ENCODE measurements around the gene GABBR2.

DNA sequence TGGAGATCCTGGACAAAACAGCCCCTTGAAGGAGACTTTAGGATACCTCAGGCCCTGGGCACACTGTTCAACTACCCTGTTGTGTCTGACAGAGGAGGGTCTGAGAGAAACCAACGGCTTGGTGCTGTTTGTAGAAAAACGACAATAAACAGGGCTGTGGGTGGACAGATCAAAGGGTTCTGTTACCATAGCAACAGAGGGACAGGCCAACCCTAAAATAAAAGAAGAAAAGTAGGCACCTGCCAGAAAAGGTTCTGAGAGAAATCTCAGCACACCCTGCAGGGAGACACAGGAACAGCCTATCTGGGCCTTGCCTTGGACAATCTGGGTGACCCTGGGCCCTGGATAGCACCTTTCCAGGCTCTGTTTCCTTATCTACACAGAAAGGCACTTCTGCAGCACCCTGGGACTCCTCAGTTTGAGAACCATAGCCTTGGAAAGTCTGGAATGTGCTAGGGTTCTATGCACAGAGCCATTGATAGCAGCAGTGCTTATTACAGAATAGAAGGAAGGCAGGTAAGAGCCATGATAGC lies 348.5 kb downstream of the GABBR2 start:
- TF ChIP-seq, protein P1, sequence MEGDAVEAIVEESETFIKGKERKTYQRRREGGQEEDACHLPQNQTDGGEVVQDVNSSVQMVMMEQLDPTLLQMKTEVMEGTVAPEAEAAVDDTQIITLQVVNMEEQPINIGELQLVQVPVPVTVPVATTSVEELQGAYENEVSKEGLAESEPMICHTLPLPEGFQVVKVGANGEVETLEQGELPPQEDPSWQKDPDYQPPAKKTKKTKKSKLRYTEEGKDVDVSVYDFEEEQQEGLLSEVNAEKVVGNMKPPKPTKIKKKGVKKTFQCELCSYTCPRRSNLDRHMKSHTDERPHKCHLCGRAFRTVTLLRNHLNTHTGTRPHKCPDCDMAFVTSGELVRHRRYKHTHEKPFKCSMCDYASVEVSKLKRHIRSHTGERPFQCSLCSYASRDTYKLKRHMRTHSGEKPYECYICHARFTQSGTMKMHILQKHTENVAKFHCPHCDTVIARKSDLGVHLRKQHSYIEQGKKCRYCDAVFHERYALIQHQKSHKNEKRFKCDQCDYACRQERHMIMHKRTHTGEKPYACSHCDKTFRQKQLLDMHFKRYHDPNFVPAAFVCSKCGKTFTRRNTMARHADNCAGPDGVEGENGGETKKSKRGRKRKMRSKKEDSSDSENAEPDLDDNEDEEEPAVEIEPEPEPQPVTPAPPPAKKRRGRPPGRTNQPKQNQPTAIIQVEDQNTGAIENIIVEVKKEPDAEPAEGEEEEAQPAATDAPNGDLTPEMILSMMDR (conservative IDR thresholded peaks at IDR 0.05; ENCODE audit: low read depth in 2 of 2) = no peak
- TF ChIP-seq POLR2AphosphoS5 (IDR thresholded peaks at IDR 0.05; ENCODE audit: low read depth) (no peak), STAT1 (IDR thresholded peaks at IDR 0.05; ENCODE audit: unreplicated experiment) (no peak), JUNB (IDR thresholded peaks at IDR 0.05; ENCODE audit: unreplicated experiment) (no peak), EZH2 (IDR thresholded peaks at IDR 0.05; ENCODE audit: low read depth, unreplicated experiment) (no peak)
- TF ChIP-seq, protein P2, sequence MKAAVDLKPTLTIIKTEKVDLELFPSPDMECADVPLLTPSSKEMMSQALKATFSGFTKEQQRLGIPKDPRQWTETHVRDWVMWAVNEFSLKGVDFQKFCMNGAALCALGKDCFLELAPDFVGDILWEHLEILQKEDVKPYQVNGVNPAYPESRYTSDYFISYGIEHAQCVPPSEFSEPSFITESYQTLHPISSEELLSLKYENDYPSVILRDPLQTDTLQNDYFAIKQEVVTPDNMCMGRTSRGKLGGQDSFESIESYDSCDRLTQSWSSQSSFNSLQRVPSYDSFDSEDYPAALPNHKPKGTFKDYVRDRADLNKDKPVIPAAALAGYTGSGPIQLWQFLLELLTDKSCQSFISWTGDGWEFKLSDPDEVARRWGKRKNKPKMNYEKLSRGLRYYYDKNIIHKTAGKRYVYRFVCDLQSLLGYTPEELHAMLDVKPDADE (IDR thresholded peaks at IDR 0.05) = no peak
- TF ChIP-seq, protein P3, sequence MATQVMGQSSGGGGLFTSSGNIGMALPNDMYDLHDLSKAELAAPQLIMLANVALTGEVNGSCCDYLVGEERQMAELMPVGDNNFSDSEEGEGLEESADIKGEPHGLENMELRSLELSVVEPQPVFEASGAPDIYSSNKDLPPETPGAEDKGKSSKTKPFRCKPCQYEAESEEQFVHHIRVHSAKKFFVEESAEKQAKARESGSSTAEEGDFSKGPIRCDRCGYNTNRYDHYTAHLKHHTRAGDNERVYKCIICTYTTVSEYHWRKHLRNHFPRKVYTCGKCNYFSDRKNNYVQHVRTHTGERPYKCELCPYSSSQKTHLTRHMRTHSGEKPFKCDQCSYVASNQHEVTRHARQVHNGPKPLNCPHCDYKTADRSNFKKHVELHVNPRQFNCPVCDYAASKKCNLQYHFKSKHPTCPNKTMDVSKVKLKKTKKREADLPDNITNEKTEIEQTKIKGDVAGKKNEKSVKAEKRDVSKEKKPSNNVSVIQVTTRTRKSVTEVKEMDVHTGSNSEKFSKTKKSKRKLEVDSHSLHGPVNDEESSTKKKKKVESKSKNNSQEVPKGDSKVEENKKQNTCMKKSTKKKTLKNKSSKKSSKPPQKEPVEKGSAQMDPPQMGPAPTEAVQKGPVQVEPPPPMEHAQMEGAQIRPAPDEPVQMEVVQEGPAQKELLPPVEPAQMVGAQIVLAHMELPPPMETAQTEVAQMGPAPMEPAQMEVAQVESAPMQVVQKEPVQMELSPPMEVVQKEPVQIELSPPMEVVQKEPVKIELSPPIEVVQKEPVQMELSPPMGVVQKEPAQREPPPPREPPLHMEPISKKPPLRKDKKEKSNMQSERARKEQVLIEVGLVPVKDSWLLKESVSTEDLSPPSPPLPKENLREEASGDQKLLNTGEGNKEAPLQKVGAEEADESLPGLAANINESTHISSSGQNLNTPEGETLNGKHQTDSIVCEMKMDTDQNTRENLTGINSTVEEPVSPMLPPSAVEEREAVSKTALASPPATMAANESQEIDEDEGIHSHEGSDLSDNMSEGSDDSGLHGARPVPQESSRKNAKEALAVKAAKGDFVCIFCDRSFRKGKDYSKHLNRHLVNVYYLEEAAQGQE (IDR thresholded peaks at IDR 0.05; ENCODE audit: unreplicated experiment) = no peak

All from GM23338 (cell line).